AG09309 (cell line): ENCODE measurements around the gene TOMM20.

ENCODE experiments used
- DNase-seq: peaks from one replicate; pipeline ENCODE4 v3.0.0-alpha.2; 2010; ENCODE audit warnings: low read depth
- H3K4me3 ChIP-seq: 2 replicates; pipeline ENCODE4 v1.5.1; 2011; ENCODE audit warnings: mild to moderate bottlenecking, low read depth, low read length, moderate library complexity; ENCODE audit not compliant: control insufficient read depth
- CTCF ChIP-seq: IDR thresholded peaks from 2 replicates; pipeline ENCODE4 v1.5.1; 2011; ENCODE audit warnings: mild to moderate bottlenecking, low read depth, low read length, inconsistent platforms; ENCODE audit not compliant: insufficient read depth, control insufficient read depth; ENCODE audit errors: missing control alignments

TOMM20 gene

GRCh38 chr1:235136111-235136510 lies 7.5 kb upstream of the TOMM20 start:
- no peak overlapping the region for H3K4me3 ChIP-seq
- TF ChIP-seq CTCF: no peak
- no peak for DNase-seq

GRCh38 chr1:235134171-235134570 lies 5.5 kb upstream of the TOMM20 start:
- no peak overlapping the region for H3K4me3 ChIP-seq
- DNase-seq: no peak
- no peak for TF ChIP-seq CTCF

GRCh38 chr1:235133086-235133485 lies 4.4 kb upstream of the TOMM20 start:
- no peak for TF ChIP-seq CTCF
- no peak overlapping the region for H3K4me3 ChIP-seq
- DNase-seq: no peak

- no peak overlapping the region for H3K4me3 ChIP-seq
- no peak for DNase-seq
- no peak for TF ChIP-seq CTCF
These were observed 3.3 kb upstream of the TOMM20 start for GRCh38 chr1:235131961-235132360.

- H3K4me3 ChIP-seq: no peak overlapping the region
- no peak for TF ChIP-seq CTCF
- no peak for DNase-seq
These were observed 2.2 kb upstream of the TOMM20 start for GRCh38 chr1:235130766-235131270.

GRCh38 chr1:235129774-235130570 lies 1.3 kb upstream of the TOMM20 start:
- DNase-seq: no peak
- no peak overlapping the region for H3K4me3 ChIP-seq
- no peak for TF ChIP-seq CTCF
